IPS-18a (cell line): ENCODE measurements around the gene TROAP.
A peak's percentile ranks its signal among the peaks of the same experiment; 100 is the strongest.
"Not testable (repeated sequence)": the region's sequence is repeated elsewhere in the genome, so short reads cannot be mapped to it uniquely, and the experiment has no call there.

ENCODE experiments used
- H3K27ac ChIP-seq: one replicate; pipeline ENCODE4 v1.5.1; 2013; ENCODE audit warnings: low read length
- H3K27me3 ChIP-seq: one replicate; pipeline ENCODE4 v1.6.1; 2013; ENCODE audit warnings: mild to moderate bottlenecking, low read length; ENCODE audit not compliant: control insufficient read depth, insufficient read depth
- H3K36me3 ChIP-seq: one replicate; pipeline ENCODE4 v1.6.1; 2013; ENCODE audit warnings: low read depth, low read length; ENCODE audit not compliant: control insufficient read depth
- H3K4me1 ChIP-seq: one replicate; pipeline ENCODE4 v1.6.1; 2013; ENCODE audit warnings: low read depth, low read length; ENCODE audit not compliant: control insufficient read depth
- H3K4me3 ChIP-seq: one replicate; pipeline ENCODE4 v1.5.1; 2013; ENCODE audit warnings: low read length
- H3K9ac ChIP-seq: one replicate; pipeline ENCODE4 v1.6.1; 2013; ENCODE audit warnings: mild to moderate bottlenecking, low read length, moderate library complexity
- H3K9me3 ChIP-seq: one replicate; pipeline ENCODE4 v1.6.1; 2013; ENCODE audit warnings: low read depth, low read length; ENCODE audit not compliant: control insufficient read depth

Gene TROAP

GRCh38 chr12:49366652-49367380, 43.8 kb downstream of the TROAP start:
- Histone ChIP-seq H3K36me3 (no peaks in the 10 kb centered on the region), H3K9me3 (no peaks in the 10 kb centered on the region), H3K4me1 (peaks cover 16% of the 10 kb centered on the region)

GRCh38 chr12:49367381-49368239, 44.6 kb downstream of the TROAP start, which contains the start of gene SPATS2:
TSS of gene SPATS2 (plus strand) at chr12:49367462. CDS start at chr12:49461013, 93,551 bp downstream.
- Histone ChIP-seq H3K9me3 (no peaks in the 10 kb centered on the region), H3K4me1 (peaks cover 16% of the 10 kb centered on the region), H3K27ac (peak within 1 kb of the TSS; percentile 91), H3K4me3 (peak within 1 kb of the TSS; percentile 97), H3K9ac (peak within 1 kb of the TSS; percentile 93), H3K36me3 (no peaks in the 10 kb centered on the region), H3K27me3 (peaks cover 12% of the 10 kb centered on the region)

More at GRCh38 chr12:49366652-49367380, 43.8 kb downstream of the TROAP start:
- peak overlapping the region; percentile 93 for H3K9ac ChIP-seq
- peaks cover 12% of the 10 kb centered on the region for H3K27me3 ChIP-seq
- peak overlapping the region; percentile 97 for H3K4me3 ChIP-seq
- H3K27ac ChIP-seq = peak overlapping the region; percentile 91

DNA sequence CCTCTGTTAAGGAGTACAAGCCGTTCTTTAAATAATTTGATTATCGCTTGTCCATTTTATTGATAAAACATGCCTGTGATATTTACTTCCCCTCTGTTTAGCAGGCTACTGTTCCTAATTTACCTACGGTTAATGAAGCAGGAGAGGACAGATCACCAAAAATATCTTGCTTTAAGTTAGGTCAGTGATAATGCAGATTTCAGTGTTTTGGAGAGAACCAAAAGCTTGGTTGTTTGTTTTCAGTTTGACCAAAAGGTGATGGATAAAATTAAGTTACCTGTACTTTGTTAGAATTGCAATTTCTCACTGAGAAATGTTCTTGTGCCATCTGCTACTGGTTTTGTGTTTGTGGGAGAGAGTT, 45.2 kb downstream of the TROAP start:
- no peaks in the 10 kb centered on the region for H3K36me3 ChIP-seq
- peak overlapping the region; percentile 97 for H3K4me3 ChIP-seq
- H3K27ac ChIP-seq = no peak overlapping the region
- H3K4me1 ChIP-seq = peaks cover 16% of the 10 kb centered on the region
- H3K9me3 ChIP-seq = no peaks in the 10 kb centered on the region
- peaks cover 12% of the 10 kb centered on the region for H3K27me3 ChIP-seq
- peak overlapping the region; percentile 93 for H3K9ac ChIP-seq

- Histone ChIP-seq H3K4me3 (peak overlapping the region; percentile 5), H3K27me3 (peaks cover 12% of the 10 kb centered on the region), H3K27ac (no peak overlapping the region), H3K9me3 (no peaks in the 10 kb centered on the region), H3K9ac (no peak overlapping the region), H3K4me1 (peaks cover 16% of the 10 kb centered on the region), H3K36me3 (no peaks in the 10 kb centered on the region)
These were observed 46.5 kb downstream of the TROAP start for GRCh38 chr12:49369411-49370145.

GRCh38 chr12:49370539-49370938, 47.5 kb downstream of the TROAP start:
- no peak overlapping the region for H3K27ac ChIP-seq
- no peaks in the 10 kb centered on the region for H3K9me3 ChIP-seq
- no peak overlapping the region for H3K9ac ChIP-seq
- no peak overlapping the region for H3K4me3 ChIP-seq
- peaks cover 2% of the 10 kb centered on the region for H3K27me3 ChIP-seq
- peaks cover 16% of the 10 kb centered on the region for H3K4me1 ChIP-seq
- no peaks in the 10 kb centered on the region for H3K36me3 ChIP-seq

GRCh38 chr12:49375406-49375805, 52.4 kb downstream of the TROAP start:
- Histone ChIP-seq H3K36me3 (no peaks in the 10 kb centered on the region), H3K27ac (no peak overlapping the region), H3K9ac (no peak overlapping the region), H3K27me3 (no peaks in the 10 kb centered on the region), H3K9me3 (no peaks in the 10 kb centered on the region), H3K4me1 (no peaks in the 10 kb centered on the region), H3K4me3 (no peak overlapping the region)

GRCh38 chr12:49377386-49377785, 54.3 kb downstream of the TROAP start:
- Histone ChIP-seq H3K27me3 (no peaks in the 10 kb centered on the region), H3K9me3 (no peaks in the 10 kb centered on the region), H3K4me1 (no peaks in the 10 kb centered on the region), H3K4me3 (no peak overlapping the region), H3K9ac (no peak overlapping the region), H3K27ac (no peak overlapping the region), H3K36me3 (no peaks in the 10 kb centered on the region)

DNA sequence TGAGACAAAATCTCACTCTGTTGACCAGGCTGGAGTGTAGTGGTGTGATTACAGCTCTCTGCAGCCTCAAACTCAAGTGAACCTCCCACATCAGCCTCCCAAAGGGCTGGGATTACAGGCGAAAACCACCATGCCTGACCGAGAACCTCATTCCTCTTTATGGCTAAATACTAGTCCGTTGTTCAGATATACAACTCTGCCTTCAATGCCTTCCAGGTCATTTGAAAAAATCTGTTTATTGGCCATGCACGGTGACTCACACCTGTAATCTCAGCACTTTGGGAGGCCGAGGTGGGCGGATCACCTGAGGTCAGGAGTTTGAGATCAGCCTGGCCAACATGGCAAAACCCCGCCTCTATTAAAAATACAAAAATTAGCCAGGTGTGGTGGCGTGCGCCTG, 57.1 kb downstream of the TROAP start:
- not testable (repeated sequence) for H3K36me3 ChIP-seq, H3K4me1 ChIP-seq, H3K9me3 ChIP-seq, H3K9ac ChIP-seq, H3K27me3 ChIP-seq, H3K4me3 ChIP-seq, H3K27ac ChIP-seq
